PC-3 (cell line): Measurements from ENCODE around the gene NCBP3.

Source experiments
- EZH2phosphoT487 ChIP-seq: fragments of 300-600 bp; sonication (generic); IDR thresholded peaks from 2 replicates; pipeline ENCODE4 v1.6.1; 2018; ENCODE audit warnings: mild to moderate bottlenecking, antibody characterized with exemption, low read length, borderline replicate concordance
- TF ChIP-seq, protein P1 (sequence below): fragments of 300-600 bp; sonication (generic); conservative IDR thresholded peaks from 2 replicates; pipeline ENCODE4 v1.5.1; 2017; ENCODE audit warnings: antibody characterized with exemption, low read depth, mild to moderate bottlenecking, low read length

DNA sequence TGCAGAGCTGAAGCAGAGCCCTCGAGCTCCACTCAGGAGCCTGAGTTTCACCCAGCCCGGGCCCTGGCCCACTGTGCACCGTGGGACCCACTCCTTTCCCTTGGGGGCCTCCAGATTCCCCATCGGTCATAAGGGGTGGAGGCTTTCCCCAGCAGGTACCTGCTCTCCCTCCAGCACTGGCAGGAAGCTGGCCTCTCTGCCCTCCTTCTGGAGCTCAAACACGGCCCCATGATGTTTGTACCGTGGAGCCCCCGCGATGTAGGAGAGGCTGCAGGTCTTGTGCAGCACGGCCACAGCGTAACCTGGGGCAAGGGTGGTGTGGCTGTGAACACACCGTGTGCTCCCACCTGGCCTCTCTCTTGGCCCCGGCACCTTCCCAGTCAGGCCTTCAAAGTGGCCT lies 92.4 kb downstream of the NCBP3 start:
- TF ChIP-seq, protein P1, sequence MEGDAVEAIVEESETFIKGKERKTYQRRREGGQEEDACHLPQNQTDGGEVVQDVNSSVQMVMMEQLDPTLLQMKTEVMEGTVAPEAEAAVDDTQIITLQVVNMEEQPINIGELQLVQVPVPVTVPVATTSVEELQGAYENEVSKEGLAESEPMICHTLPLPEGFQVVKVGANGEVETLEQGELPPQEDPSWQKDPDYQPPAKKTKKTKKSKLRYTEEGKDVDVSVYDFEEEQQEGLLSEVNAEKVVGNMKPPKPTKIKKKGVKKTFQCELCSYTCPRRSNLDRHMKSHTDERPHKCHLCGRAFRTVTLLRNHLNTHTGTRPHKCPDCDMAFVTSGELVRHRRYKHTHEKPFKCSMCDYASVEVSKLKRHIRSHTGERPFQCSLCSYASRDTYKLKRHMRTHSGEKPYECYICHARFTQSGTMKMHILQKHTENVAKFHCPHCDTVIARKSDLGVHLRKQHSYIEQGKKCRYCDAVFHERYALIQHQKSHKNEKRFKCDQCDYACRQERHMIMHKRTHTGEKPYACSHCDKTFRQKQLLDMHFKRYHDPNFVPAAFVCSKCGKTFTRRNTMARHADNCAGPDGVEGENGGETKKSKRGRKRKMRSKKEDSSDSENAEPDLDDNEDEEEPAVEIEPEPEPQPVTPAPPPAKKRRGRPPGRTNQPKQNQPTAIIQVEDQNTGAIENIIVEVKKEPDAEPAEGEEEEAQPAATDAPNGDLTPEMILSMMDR = no peak
- no peak for TF ChIP-seq EZH2phosphoT487
